ENCODE data around the gene EMC10.

DNA sequence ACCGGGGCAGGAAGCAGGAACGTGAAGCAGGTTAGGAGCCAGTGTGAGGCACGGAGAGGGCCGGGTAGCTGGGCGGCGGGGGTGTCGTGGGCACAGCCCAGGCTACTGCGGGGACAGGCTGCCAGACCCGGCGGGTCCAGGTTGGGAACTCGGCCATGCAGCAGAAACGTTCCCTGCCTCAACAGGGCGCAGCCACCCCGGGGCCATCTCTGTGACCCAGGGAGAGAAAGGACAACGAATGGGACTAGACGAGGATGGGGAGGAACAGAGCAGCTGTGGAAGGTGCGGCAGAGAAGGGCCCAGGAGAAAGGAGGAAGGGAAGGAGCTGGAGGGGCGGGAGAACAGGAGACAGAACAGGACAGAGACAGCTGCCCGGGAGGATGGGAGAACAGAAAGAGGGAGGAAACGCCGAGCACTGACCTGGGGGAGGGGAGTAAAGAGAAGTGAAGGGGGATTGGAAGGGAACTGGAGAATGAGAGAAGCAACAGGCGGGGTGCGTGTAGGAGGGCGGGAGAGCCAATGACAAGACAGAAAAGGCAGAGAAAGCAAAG is 13.2 kb downstream of the EMC10 start:
- TF ChIP-seq CTCF (conservative IDR thresholded peaks at IDR 0.05; ENCODE audit: low read depth, low read length), result no peak
- TF ChIP-seq EZH2phosphoT487 (IDR thresholded peaks at IDR 0.05; ENCODE audit: borderline replicate concordance, low read length), result no peak
